GM12892 (cell line): ENCODE data around the gene TAB2.
A peak's percentile ranks its signal among the peaks of the same experiment; 100 is the strongest.

ENCODE experiments used
- DNase-seq: peaks from one replicate; pipeline ENCODE4 v3.0.0; 2011; ENCODE audit not compliant: insufficient read length
- FAIRE-seq: peaks from 2 replicates; lab custom pipeline; 2011; peaks lifted over from hg19 to GRCh38; lab: Jason Lieb, UNC
- POLR2A ChIP-seq: IDR thresholded peaks from 2 replicates; pipeline ENCODE4 v1.6.1; 2011; ENCODE audit warnings: low read depth, low read length, control low read depth
- POLR2AphosphoS5 ChIP-seq: IDR thresholded peaks from 2 replicates; pipeline ENCODE4 v1.6.1; 2011; ENCODE audit warnings: low read depth, low read length, control low read depth
- TAF1 ChIP-seq: IDR thresholded peaks from 2 replicates; pipeline ENCODE4 v1.6.1; 2011; ENCODE audit warnings: low read depth, mild to moderate bottlenecking, control low read depth, low read length, borderline replicate concordance

Gene TAB2

GRCh38 chr6:149429427-149430360 lies 112.2 kb downstream of the TAB2 start:
- no peak for FAIRE-seq
- TF ChIP-seq POLR2AphosphoS5 (no peak), POLR2A (no peak), TAF1 (no peak)
- no peak for DNase-seq

GRCh38 chr6:149431905-149432775 lies 114.6 kb downstream of the TAB2 start:
- FAIRE-seq (peak; percentile 99), DNase-seq (peak; percentile 69)

DNA sequence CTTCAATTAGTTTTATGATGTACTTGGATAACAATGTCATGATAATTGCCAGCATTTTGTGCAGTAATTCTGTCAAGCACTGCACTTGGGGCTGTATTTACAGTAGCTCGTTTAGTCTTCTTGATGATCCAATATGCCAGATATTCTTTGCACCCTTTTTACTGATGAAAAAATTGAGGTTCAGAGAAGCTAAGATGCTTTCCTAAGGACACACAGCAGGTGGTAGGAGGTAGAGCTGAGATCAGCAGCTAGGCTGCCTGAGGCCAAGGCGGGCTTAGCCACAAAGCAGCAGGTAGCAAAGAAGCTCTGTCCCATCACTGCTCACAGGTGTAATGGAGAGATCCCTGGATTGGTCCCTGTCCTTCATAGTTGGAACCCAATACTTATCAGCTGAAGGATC lies 115.9 kb downstream of the TAB2 start:
- TF ChIP-seq TAF1: no peak
- no peak for TF ChIP-seq POLR2A
- TF ChIP-seq POLR2AphosphoS5: no peak
- DNase-seq: no peak
- no peak for FAIRE-seq

More at GRCh38 chr6:149431905-149432775, 114.6 kb downstream of the TAB2 start:
- TF ChIP-seq POLR2A (no peak), TAF1 (no peak), POLR2AphosphoS5 (no peak)

DNA sequence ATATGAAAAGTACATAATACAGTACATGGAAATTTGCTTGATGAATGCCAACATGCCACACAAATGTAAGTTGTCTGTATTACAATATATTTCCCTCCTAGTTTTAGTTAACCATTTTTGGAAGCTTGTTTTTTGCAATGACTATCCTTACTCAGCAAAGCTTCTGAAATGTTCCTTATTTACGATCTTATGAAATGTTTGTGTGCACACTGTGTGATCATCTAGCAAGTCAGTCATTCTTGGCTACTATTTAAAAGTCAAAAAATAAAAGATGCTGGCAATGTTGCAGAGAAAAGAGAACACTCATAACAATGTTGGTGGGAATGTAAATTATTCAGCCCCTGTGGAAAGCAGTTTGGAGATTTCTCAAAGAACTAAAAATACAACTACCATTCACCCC lies 116.4 kb downstream of the TAB2 start:
- no peak for TF ChIP-seq POLR2A
- no peak for TF ChIP-seq POLR2AphosphoS5
- no peak for TF ChIP-seq TAF1
- DNase-seq: no peak
- FAIRE-seq: no peak

- TF ChIP-seq TAF1 (no peak), POLR2A (no peak), POLR2AphosphoS5 (no peak)
- DNase-seq (no peak), FAIRE-seq (no peak)
These were observed 118.5 kb downstream of the TAB2 start for GRCh38 chr6:149435919-149436586.

- TF ChIP-seq POLR2A (no peak), POLR2AphosphoS5 (no peak), TAF1 (no peak)
- no peak for FAIRE-seq
These were observed 119.1 kb downstream of the TAB2 start for GRCh38 chr6:149436647-149437046.

DNA sequence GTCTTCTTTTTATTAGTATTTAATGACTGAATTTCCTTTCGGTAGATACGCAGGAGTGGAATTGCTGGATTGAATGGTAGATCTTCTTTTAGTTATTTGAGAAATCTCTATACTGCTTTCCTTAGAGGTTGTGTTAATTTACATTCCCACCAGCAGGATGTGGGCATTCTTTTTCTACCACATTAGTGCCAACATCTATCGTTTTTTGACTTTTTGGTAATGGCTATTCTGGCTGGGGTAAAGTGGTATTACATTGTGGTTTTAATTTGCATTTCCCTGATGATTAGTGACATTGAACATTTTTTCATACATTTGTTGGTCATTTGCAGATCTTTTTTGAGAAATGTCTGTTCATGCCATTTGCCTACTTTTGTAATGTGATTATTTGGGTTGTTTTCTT lies 119.7 kb downstream of the TAB2 start:
- DNase-seq: no peak
- TF ChIP-seq POLR2AphosphoS5 (no peak), TAF1 (no peak), POLR2A (no peak)
- FAIRE-seq: no peak

More at GRCh38 chr6:149436647-149437046, 119.1 kb downstream of the TAB2 start:
- DNase-seq: no peak

DNA sequence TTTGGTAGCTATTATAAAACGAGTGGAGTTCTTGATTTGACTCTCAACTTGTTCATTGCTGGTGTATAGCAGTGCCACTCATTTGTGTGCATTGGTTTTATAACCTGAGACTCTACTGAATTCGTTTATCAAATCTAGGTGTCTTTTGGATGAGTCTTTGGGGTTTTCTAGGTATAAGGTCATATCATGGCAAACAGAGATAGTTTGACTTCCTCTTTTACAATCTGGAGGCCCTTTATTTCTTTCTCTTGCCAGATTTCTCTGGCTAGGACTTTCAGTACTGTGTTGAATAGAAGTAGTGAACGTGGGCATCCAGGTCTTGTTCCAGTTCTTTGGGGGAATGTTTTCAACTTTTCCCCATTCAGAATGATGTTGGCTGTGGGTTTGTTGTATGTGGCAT lies 121.3 kb downstream of the TAB2 start:
- TF ChIP-seq POLR2A (no peak), POLR2AphosphoS5 (no peak), TAF1 (no peak)
- no peak for FAIRE-seq
- no peak for DNase-seq

DNA sequence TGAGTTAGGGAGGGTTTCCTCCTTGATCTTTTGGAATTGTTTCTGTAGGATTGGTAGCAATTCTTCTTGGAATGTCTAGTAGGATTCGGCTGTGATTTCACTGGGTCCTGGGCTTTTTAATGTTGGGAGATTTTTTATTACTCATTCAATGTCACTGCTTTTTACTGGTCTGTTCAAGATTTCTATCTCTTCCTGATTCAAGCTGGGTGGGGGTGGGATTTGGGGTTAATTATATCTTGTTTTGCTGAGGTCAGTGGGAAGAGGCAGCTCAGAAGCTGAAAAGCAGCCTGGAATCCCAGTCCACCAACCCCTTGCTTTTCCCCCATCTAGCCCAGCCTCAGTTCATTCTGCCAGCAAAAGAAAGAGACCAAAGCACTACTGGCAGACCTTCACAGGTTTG lies 122.1 kb downstream of the TAB2 start:
- DNase-seq: no peak

DNA sequence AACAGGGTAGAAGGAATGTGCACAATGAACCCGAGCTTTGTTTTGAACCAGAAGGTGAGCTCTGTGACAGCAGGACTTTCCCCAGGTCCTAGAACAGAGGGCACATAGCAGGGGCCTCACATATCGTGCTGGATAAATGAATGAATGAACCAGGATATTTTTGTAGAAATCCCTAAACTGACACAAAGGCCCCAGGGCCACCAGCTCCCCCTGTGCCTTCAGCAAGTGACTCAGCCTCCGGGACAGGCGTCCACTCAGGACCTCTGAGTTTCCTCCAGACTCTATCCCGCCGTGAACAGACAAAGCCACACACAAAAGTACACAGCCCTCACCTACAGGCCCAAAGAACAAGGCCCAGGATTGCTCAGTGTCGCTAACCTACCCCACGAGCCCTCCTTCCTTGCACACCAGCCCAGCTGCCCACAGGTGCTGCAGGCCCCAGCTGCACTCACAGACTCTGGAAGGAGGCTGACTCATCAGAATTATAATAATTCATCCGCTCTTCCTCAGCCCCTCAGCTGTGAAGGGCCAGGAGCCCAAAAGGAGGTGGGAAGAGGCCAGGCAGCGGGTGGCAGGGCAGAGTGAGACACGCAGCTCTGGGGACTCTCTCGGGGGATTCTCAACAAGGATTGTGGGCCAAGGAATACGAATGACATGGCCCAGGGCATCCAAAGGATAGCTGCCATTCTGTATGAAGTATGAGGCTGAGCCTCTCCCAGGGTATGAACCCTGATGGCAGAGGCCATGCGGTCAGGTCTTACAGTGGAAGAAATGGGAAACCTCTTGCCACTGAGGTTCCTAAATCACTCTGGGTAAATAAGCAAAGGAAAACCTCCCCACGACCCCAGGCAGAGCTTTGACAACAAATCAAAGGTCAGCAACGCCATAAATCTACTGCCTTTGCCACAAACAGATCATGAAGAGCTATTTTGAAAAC lies 123.5 kb downstream of the TAB2 start:
- DNase-seq: no peak
- no peak for FAIRE-seq
- TF ChIP-seq TAF1 (no peak), POLR2AphosphoS5 (no peak), POLR2A (no peak)

More for the DNA sequence above, 122.1 kb downstream of the TAB2 start:
- TF ChIP-seq POLR2A: no peak
- no peak for FAIRE-seq

- no peak for FAIRE-seq
These were observed 124.2 kb downstream of the TAB2 start for GRCh38 chr6:149441740-149442139.

More at GRCh38 chr6:149441740-149442139, 124.2 kb downstream of the TAB2 start:
- no peak for DNase-seq
- TF ChIP-seq TAF1 (no peak), POLR2A (no peak), POLR2AphosphoS5 (no peak)
